HT1080 (cell line): ENCODE results near the gene SPOCK2. TPM values are rescaled to one million over a fixed set of nuclear protein-coding genes. Genes with fewer than 3 reads are reported as not detected.

Source experiments
- DNase-seq: peaks from one replicate; pipeline ENCODE4 v3.0.0-alpha.2; 2015; ENCODE audit warnings: low read depth
- total RNA-seq: library from RNA; depleted of rRNA; stranded (reverse); fragments of >200 nt; shearing (Covaris generic); gene quantifications from 2 replicates; pipeline ENCODE4 v1.2.3, GENCODE V29; 2014

Gene SPOCK2
- total RNA-seq, 1 experiment from 2014 or later, result not detected

DNA sequence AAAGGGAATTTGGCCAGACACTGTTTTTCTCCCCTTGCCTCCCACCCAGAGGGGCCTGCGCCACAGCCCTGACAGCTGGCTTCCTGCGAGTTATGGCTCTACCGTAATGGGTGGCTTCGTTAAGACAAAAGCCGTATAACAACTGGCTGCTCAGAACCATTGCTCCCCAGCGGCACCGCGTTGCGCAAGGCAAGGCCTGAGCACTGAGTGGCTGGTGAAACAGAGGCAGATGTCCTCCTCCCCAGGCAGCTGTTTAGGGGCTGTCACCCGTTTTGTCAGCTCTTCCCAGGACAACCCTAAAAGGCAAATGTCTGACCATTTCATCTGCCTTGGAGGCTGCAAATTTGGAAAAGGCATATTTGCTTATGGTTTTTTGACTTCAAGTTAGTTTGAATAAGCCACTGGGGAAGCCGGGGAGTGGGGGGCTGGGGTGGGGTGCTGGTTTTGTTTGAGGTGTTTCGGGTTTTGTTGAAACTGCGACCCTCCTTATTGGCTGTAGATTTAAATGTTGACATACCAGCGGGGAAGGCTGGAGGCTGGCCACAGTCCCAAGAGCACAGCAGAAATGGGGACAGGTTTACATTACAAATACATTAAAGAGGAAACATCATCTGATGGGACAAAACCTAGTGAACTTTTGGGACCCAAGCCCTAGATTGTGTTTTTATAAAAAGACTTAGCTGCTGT, 681 bp upstream of the SPOCK2 start:
- DNase-seq, result no peak

DNA sequence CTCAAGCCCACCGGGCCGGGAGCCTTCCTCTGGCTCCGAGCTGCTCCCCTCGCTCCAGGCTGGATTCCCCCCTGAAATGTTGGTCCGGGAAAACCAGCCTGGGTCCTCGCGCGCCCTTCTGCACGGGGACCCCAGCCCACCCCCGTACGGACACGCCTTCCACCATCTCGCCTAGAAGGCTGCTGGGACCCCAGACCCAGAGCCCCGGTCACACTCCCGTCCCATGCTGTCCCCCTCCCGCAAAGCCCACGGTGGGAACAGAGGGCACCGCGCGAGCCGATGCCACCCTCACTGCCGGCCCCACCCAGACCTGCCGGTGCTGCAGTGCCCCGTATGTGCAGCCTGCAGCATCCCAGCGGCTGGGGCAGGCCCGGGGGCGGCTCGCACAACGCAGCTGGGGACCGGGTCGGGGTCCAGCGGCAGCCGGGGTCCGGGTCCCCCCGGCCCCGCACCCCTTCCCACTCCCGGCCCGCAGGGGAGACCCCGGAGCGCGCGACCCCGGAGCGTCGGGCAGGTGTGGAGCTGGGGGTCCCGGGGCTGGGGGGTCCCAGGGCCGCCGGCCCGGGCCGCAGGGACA, 871 bp downstream of the SPOCK2 start:
- DNase-seq, result no peak

GRCh38 chr10:72086466-72087391, 1.6 kb downstream of the SPOCK2 start:
- DNase-seq, result no peak

DNA sequence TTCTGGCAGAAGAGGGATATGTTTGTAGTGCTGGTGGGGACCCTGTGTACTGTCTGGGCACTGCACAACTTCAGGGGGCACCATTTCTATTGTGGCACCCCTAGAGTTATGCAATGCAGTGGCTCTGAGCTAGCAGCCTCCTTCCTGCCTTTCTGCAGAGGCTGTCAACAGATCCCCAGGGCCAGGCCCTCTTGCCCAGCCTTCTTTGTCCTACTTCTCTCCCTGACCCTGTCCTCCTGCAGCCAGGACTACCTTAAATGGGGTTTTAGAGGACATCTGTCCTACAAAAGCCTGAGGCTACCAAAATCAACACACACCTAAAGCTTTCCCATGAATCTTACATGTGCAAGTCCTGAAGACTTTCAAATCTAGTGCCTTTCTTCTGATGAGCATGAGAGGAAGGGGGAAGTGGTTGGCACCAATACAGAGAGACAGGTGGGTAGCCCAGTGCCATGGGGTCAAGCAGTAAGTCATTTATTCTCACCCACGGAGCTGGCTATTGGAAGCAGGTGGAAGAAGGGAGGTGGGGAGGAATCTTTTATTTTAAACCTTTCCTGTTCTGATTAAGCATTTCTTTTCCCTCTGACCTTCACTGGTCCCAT, 2.4 kb downstream of the SPOCK2 start:
- DNase-seq, result no peak

GRCh38 chr10:72085166-72085565, 3.2 kb downstream of the SPOCK2 start:
- no peak for DNase-seq

DNA sequence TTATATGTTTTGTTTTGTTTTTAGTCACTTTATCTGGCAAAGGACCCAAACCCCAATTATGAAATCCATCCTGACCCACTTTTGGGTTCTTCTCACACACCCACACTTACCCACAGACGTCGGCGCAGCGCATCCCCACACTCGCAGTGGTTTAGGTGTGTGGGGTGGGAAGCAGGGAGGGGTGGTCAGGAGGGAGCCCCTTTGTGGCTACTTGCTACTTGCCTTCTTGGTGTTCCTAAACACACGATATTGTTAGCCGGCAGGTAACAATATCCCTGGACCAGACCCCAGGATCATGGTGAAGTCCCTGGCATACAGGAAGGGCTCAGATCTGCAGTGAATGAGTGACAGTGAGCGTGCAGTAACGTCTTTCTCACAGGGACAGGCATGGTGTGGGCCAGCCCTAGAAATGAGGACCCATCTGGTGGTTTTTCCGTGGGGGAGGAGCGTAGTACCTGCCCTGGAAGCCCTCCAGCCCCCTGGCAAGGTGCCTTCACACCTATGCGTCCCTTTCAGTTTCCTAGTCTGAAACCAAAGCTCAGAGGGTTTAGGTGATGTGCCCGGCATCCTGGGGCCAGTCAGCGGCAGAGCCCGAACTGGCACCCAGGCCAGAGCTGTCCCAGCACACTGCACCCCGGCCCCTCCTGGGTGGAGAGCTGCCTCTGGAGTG, 4.4 kb downstream of the SPOCK2 start:
- DNase-seq, result no peak

GRCh38 chr10:72082856-72083789, 5.2 kb downstream of the SPOCK2 start:
- DNase-seq, result no peak

GRCh38 chr10:72081772-72082590, 6.4 kb downstream of the SPOCK2 start:
- no peak for DNase-seq

- DNase-seq, result no peak
These were observed 7.1 kb downstream of the SPOCK2 start for GRCh38 chr10:72081210-72081609.

GRCh38 chr10:72080042-72080975, 8.0 kb downstream of the SPOCK2 start:
- no peak for DNase-seq

DNA sequence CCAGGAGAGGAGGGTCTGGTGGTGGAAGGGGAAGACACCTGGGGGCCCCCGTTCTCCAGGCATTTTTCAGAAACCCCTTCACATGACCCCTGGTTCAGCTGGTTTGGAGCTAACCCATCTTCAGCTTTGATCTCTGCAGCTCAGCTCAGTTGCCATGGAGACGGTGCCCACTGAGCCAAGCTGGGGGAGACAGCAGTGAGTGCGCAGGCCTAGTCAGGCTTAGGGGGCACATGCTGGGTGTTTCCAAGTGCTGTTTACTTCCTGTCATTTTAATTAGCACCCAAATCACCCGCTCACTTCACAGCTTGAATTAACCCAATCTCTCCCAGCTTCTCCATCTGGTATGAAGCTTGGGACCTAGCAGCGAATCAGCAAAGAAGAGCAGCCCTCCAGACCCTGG, 9.0 kb downstream of the SPOCK2 start:
- no peak for DNase-seq

DNA sequence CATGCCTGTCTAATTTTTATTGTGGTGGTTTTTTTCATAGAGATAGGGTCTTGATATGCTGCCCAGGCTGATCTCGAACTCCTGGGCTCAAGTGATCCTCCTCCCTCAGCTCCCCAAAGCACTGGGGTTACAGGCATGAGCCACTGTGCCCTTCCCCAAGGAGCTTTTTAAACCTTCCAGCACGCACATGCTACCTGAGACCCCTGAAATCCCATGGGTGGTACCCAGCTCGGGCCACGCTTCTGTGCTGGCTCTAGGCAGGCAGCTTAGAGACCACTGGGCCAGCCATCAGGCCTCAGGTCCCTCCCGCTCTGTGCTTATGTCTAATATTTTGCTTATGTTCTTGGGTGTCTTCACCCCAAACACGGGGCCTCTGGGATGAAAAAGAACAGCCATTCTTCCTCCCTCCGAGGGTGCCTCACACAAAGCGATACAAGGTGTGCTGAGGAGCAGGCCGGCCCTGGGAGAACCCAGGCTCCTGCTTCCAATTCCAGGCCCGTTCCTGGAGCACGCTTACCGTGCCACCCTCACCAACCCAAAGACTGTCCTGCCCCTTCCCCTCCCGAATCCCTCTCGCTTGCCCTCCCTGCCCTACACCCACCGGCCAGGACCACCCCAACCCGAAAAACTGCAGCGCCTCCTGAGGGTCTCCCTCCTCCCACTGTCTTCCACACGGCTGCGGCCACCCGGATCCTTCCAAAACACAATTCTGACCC, 10.9 kb downstream of the SPOCK2 start:
- no peak for DNase-seq

DNA sequence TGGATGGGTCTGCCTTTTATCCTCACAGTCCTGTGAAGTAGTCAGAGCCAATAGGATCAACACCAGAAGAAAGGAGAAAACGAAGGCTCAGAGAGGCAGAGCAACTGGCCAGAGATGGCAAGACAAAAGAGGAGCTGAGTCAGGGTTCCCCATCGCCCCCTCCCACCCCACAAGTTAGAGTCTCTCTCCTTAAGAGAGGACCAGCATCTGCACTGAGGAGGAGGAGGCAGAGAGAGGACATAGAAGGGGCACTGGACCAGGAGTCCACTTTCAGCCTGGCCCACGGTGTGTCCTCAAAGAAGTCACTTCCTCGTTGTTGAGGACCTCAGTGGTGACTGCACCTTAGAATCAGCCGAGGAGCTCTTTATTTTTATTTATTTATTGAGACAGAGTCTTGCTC, 11.6 kb downstream of the SPOCK2 start:
- no peak for DNase-seq

GRCh38 chr10:72075376-72076115, 12.8 kb downstream of the SPOCK2 start:
- no peak for DNase-seq

GRCh38 chr10:72074574-72075375, 13.6 kb downstream of the SPOCK2 start:
- DNase-seq, result no peak
